ENCODE data around the gene MYZAP. TPM values are rescaled to one million over a fixed set of nuclear protein-coding genes. Genes with fewer than 3 reads are reported as not detected.

Gene MYZAP, protein sequence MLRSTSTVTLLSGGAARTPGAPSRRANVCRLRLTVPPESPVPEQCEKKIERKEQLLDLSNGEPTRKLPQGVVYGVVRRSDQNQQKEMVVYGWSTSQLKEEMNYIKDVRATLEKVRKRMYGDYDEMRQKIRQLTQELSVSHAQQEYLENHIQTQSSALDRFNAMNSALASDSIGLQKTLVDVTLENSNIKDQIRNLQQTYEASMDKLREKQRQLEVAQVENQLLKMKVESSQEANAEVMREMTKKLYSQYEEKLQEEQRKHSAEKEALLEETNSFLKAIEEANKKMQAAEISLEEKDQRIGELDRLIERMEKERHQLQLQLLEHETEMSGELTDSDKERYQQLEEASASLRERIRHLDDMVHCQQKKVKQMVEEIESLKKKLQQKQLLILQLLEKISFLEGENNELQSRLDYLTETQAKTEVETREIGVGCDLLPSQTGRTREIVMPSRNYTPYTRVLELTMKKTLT
- not detected for total RNA-seq (ENCODE audit: unreplicated experiment)
- long read RNA-seq, partial matches to known transcripts = 0 of 1 reads
- long read RNA-seq, other reads (novel, unspliced or antisense) = 0 of 1 reads

DNA sequence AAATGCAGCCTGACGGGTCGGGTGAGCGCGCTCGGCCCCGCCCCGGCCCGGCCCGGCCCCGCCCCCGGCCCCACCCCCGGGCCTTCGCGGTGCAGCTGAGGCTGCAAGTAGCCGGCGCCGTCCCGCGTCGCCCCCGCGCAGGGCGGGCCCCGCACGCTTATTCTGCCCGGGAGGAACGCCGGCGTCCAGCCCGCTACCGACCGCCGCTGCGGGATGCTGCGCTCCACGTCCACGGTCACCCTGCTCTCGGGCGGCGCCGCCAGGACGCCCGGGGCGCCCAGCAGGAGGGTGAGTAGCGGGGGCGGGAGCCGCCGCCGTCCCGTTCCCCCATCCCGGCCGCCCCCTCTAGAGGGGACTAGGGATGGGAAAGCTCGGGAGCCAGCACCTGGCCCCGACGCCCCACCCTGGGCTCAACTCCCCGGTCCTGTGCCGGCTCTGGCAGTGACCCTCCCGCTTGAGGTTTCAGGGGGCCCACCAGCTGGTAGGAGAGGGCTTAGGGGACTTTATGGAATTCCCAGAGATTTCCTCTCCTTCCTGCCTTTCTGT lies at the start of gene MYZAP:
TSS of gene MYZAP (plus strand) at position 83 of the 546 bp plus-strand sequence. CDS start at position 214, 131 bp downstream.
- H3K36me3 Mint-ChIP-seq (ENCODE audit: unreplicated experiment) = peaks cover 8% of the 10 kb centered on the region
- peaks cover 3% of the 10 kb centered on the region for H3K9me3 Mint-ChIP-seq (ENCODE audit: unreplicated experiment)
- peak within 1 kb of the TSS; percentile 76 for H3K4me3 Mint-ChIP-seq (ENCODE audit: unreplicated experiment)
- peak; percentile 49 for DNase-seq
- peaks cover 7% of the 10 kb centered on the region for H3K27me3 Mint-ChIP-seq (ENCODE audit: unreplicated experiment)
- peaks cover 2% of the 10 kb centered on the region for H3K4me1 Mint-ChIP-seq (ENCODE audit: low read depth, unreplicated experiment)
- TF ChIP-seq, protein P1, sequence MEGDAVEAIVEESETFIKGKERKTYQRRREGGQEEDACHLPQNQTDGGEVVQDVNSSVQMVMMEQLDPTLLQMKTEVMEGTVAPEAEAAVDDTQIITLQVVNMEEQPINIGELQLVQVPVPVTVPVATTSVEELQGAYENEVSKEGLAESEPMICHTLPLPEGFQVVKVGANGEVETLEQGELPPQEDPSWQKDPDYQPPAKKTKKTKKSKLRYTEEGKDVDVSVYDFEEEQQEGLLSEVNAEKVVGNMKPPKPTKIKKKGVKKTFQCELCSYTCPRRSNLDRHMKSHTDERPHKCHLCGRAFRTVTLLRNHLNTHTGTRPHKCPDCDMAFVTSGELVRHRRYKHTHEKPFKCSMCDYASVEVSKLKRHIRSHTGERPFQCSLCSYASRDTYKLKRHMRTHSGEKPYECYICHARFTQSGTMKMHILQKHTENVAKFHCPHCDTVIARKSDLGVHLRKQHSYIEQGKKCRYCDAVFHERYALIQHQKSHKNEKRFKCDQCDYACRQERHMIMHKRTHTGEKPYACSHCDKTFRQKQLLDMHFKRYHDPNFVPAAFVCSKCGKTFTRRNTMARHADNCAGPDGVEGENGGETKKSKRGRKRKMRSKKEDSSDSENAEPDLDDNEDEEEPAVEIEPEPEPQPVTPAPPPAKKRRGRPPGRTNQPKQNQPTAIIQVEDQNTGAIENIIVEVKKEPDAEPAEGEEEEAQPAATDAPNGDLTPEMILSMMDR (IDR thresholded peaks at IDR 0.05; ENCODE audit: partially characterized antibody, unreplicated experiment) = no peak
- H3K27ac Mint-ChIP-seq (ENCODE audit: unreplicated experiment) = no peak within 1 kb of the TSS

DNA sequence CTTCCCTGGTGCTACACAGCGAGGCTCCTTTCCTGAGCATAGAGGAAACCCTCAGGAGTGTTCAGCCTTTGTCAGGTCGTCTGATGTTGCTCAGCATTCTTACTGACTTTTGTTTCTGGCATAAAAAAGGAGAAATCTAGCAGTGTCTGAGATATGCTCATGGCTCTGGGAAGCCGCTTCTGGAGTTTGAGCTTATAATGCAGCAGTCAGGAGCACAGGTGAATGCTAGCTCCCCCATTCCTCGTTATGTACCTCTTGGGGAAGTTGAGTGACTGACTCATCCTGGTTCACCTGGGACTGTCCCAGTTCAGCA lies 49.2 kb upstream of the MYZAP start:
- peaks cover 9% of the 10 kb centered on the region for H3K4me1 Mint-ChIP-seq (ENCODE audit: low read depth, unreplicated experiment)
- peaks cover 13% of the 10 kb centered on the region for H3K36me3 Mint-ChIP-seq (ENCODE audit: unreplicated experiment)
- no peak for DNase-seq
- TF ChIP-seq, protein P1 (IDR thresholded peaks at IDR 0.05; ENCODE audit: partially characterized antibody, unreplicated experiment) = no peak
- H3K9me3 Mint-ChIP-seq (ENCODE audit: unreplicated experiment) = peaks cover 4% of the 10 kb centered on the region
- no peak overlapping the region for H3K4me3 Mint-ChIP-seq (ENCODE audit: unreplicated experiment)
- peaks cover 3% of the 10 kb centered on the region for H3K27me3 Mint-ChIP-seq (ENCODE audit: unreplicated experiment)
- H3K27ac Mint-ChIP-seq (ENCODE audit: unreplicated experiment) = no peak overlapping the region

DNA sequence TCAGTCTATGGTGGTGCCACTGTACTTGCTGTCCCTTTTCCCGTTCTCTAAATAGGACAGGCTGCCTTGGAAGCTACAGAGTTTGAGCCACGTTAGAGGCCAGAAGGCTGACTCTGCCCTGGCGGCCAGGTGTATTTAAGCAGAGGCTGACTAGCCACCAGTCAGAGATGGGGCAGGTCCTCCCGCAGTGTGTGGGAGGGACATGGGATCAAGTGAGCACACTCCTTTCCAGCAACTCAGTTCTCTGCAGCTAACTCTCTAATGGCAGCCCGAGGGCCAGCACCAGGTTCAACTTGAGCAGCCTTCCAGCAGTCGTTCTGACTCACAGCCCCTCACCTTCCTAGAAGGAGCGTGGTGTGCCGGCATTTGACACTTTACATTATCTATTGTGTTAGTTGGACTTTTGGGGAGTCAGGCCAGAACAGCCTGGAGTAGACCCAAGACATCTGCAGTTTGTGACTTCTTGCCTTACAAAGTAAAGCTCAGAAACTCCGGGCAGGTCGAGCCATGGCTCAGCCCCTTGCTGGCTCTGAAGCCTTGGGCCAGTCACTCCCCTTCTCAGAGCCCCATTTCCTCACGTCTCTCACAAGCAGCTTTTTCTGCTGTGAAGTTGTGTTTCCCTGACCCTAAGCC lies 46.7 kb upstream of the MYZAP start:
- Mint-ChIP-seq H3K27me3 (ENCODE audit: unreplicated experiment) (peaks cover 1% of the 10 kb centered on the region), H3K4me3 (ENCODE audit: unreplicated experiment) (no peak overlapping the region), H3K9me3 (ENCODE audit: unreplicated experiment) (peaks cover 2% of the 10 kb centered on the region), H3K4me1 (ENCODE audit: low read depth, unreplicated experiment) (peaks cover 13% of the 10 kb centered on the region), H3K36me3 (ENCODE audit: unreplicated experiment) (peaks cover 6% of the 10 kb centered on the region), H3K27ac (ENCODE audit: unreplicated experiment) (no peak overlapping the region)
- TF ChIP-seq, protein P1 (IDR thresholded peaks at IDR 0.05; ENCODE audit: partially characterized antibody, unreplicated experiment) = no peak
- DNase-seq = no peak

DNA sequence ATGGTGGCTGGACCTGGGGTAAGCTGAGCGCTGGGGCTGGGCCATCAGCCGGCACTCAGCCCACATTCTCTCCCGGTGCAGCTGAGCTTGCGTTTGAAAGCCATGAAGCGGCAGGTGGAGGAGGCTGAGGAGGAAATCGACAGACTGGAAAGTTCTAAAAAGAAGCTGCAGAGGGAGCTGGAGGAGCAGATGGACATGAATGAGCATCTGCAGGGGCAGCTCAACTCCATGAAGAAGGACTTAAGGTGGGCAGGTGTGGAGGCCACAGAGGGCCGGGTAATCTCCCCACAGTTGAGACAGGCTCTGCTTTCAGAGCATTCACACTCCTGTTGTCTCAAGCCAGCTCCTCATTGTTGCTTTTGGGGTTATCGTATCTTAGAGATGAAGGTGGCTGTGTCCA lies 45.7 kb upstream of the MYZAP start:
- Mint-ChIP-seq H3K36me3 (ENCODE audit: unreplicated experiment) (no peaks in the 10 kb centered on the region), H3K27ac (ENCODE audit: unreplicated experiment) (no peak overlapping the region), H3K27me3 (ENCODE audit: unreplicated experiment) (no peaks in the 10 kb centered on the region)

More for the DNA sequence above, 45.7 kb upstream of the MYZAP start:
- H3K4me1 Mint-ChIP-seq (ENCODE audit: low read depth, unreplicated experiment) = peaks cover 12% of the 10 kb centered on the region
- no peak overlapping the region for H3K4me3 Mint-ChIP-seq (ENCODE audit: unreplicated experiment)
- TF ChIP-seq, protein P1 (IDR thresholded peaks at IDR 0.05; ENCODE audit: partially characterized antibody, unreplicated experiment) = no peak
- DNase-seq = no peak
- H3K9me3 Mint-ChIP-seq (ENCODE audit: unreplicated experiment) = no peaks in the 10 kb centered on the region
